Natural killer cell (primary cell): Measurements from ENCODE around the gene NOP58. TPM values are rescaled to one million over a fixed set of nuclear protein-coding genes. Genes with fewer than 3 reads are reported as not detected.
"Not testable (repeated sequence)": the region's sequence is repeated elsewhere in the genome, so short reads cannot be mapped to it uniquely, and the experiment has no call there.

ENCODE experiments used
- ATAC-seq, 3 donors: fragments of 150-1000 bp in 2 of 3; fragments of 200-7000 bp in 1 of 3; cut with Tn5 transposase; 1 replicate in 1 of 3; 2 replicates in 2 of 3; pipeline ENCODE4 v1.10.0; 2021; ENCODE audit warnings: mild to moderate bottlenecking in 2 of 3, moderate library complexity in 2 of 3
- DNase-seq, 2 donors: peaks; one replicate each; pipeline versions ENCODE4 v3.0.0 to v3.0.0-alpha.2; 2013 to 2021; ENCODE audit warnings: mixed read lengths in 1 of 2
- H3K27ac ChIP-seq: one replicate; pipeline ENCODE4 v1.5.1; 2013; ENCODE audit warnings: mild to moderate bottlenecking, low read length
- H3K27me3 ChIP-seq: one replicate; pipeline ENCODE4 v1.6.1; 2013; ENCODE audit warnings: low read length; ENCODE audit not compliant: control insufficient read depth, insufficient read depth
- H3K36me3 ChIP-seq: one replicate; pipeline ENCODE4 v1.6.1; 2013; ENCODE audit warnings: low read length; ENCODE audit not compliant: control insufficient read depth, insufficient read depth
- H3K4me1 ChIP-seq: one replicate; pipeline ENCODE4 v1.6.1; 2013; ENCODE audit warnings: low read length; ENCODE audit not compliant: control insufficient read depth, insufficient read depth
- H3K4me3 ChIP-seq: one replicate; pipeline ENCODE4 v1.5.1; 2013; ENCODE audit warnings: low read length
- H3K9me3 ChIP-seq: one replicate; pipeline ENCODE4 v1.6.1; 2013; ENCODE audit warnings: low read length; ENCODE audit not compliant: control insufficient read depth, insufficient read depth
- H3K27ac Mint-ChIP-seq, 2 donors: one replicate each; pipeline ENCODE4 v1.8.0; 2022; ENCODE audit warnings: mild to moderate bottlenecking in 2 of 2, mixed read lengths in 2 of 2, moderate library complexity in 1 of 2
- H3K27me3 Mint-ChIP-seq, 2 donors: one replicate each; pipeline ENCODE4 v1.8.0; 2022; ENCODE audit warnings: low read depth in 2 of 2, mixed read lengths in 2 of 2
- H3K36me3 Mint-ChIP-seq: one replicate; pipeline ENCODE4 v1.8.0; 2022; ENCODE audit warnings: mixed read lengths
- H3K4me1 Mint-ChIP-seq, 2 donors: one replicate each; pipeline ENCODE4 v1.8.0; 2022; ENCODE audit warnings: mixed read lengths in 2 of 2
- H3K4me3 Mint-ChIP-seq: one replicate; pipeline ENCODE4 v1.8.0; 2022; ENCODE audit warnings: mild to moderate bottlenecking, moderate library complexity, mixed read lengths
- H3K9me3 Mint-ChIP-seq, 2 donors: one replicate each; pipeline ENCODE4 v1.8.0; 2022; ENCODE audit warnings: mixed read lengths in 2 of 2
- WGBS: methylation state at CpG from one replicate; pipeline ENCODE4 v1.1.7; 2013; ENCODE audit warnings: missing lambda C conversion rate; ENCODE audit not compliant: insufficient coverage; 5-methylcytosine and 5-hydroxymethylcytosine counted together
- intact Hi-C: fragments of 100-400 bp; cut with micrococcal nuclease; formaldehyde crosslinking; loops from one replicate; pipeline ENCODE4 v1.14.2; 2022
- total RNA-seq, 4 donors: library from RNA; stranded (reverse); fragments of 120-200 nt in 1 of 4; gene quantifications; one replicate each; pipeline versions ENCODE4 v1.2.3 to v1.2.4, GENCODE V29; 2013 to 2022
- TF ChIP-seq, protein P1 (sequence below): fragments of 200-600 bp; IDR thresholded peaks from one replicate; pipeline ENCODE4 v1.8.0; 2022; ENCODE audit warnings: antibody characterized with exemption

The NOP58 gene
- total RNA-seq, 3 donors from 2014 or later (not counting 1 experiment from before 2014, with no cell fraction given): 122 to 155 (median 124) TPM

- Mint-ChIP-seq H3K36me3 (no peaks in the 10 kb centered on the region), H3K4me1 (no peaks in the 10 kb centered on the region), H3K27me3 (no peaks in the 10 kb centered on the region), H3K27ac (no peak overlapping the region), H3K4me3 (no peak overlapping the region), H3K9me3 (no peaks in the 10 kb centered on the region)
- Histone ChIP-seq H3K4me1 (peaks cover 8% of the 10 kb centered on the region), H3K36me3 (no peaks in the 10 kb centered on the region), H3K27me3 (no peaks in the 10 kb centered on the region), H3K9me3 (no peaks in the 10 kb centered on the region), H3K4me3 (no peak overlapping the region), H3K27ac (no peak overlapping the region)
- WGBS: 83% methylated on average over 3 of the region's 4 CpGs
- no peak for DNase-seq
- ATAC-seq: no peak
- TF ChIP-seq, protein P1, sequence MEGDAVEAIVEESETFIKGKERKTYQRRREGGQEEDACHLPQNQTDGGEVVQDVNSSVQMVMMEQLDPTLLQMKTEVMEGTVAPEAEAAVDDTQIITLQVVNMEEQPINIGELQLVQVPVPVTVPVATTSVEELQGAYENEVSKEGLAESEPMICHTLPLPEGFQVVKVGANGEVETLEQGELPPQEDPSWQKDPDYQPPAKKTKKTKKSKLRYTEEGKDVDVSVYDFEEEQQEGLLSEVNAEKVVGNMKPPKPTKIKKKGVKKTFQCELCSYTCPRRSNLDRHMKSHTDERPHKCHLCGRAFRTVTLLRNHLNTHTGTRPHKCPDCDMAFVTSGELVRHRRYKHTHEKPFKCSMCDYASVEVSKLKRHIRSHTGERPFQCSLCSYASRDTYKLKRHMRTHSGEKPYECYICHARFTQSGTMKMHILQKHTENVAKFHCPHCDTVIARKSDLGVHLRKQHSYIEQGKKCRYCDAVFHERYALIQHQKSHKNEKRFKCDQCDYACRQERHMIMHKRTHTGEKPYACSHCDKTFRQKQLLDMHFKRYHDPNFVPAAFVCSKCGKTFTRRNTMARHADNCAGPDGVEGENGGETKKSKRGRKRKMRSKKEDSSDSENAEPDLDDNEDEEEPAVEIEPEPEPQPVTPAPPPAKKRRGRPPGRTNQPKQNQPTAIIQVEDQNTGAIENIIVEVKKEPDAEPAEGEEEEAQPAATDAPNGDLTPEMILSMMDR: no peak
- intact Hi-C loops: loop anchor here (10.0 kb wide), 2 partner anchors 113 to 373 kb away; partner anchors contain the start of genes BMPR2 and FAM117B
Measured at GRCh38 chr2:202261531-202261930, 4.0 kb upstream of the NOP58 start.

GRCh38 chr2:202267495-202267894, 1.9 kb downstream of the NOP58 start:
- intact Hi-C loops: loop anchor here (10.0 kb wide), 2 partner anchors 107 to 367 kb away; partner anchors contain the start of genes BMPR2 and FAM117B
- Histone ChIP-seq H3K36me3 (no peaks in the 10 kb centered on the region), H3K9me3 (no peaks in the 10 kb centered on the region), H3K4me1 (peaks cover 29% of the 10 kb centered on the region), H3K4me3 (peak overlapping the region; percentile 80), H3K27me3 (no peaks in the 10 kb centered on the region), H3K27ac (peak overlapping the region; percentile 99)
- H3K9me3 Mint-ChIP-seq: no peaks in the 10 kb centered on the region
- H3K27me3 Mint-ChIP-seq: no peaks in the 10 kb centered on the region
- H3K4me3 Mint-ChIP-seq: no peak overlapping the region
- H3K4me1 Mint-ChIP-seq: peaks cover 7 to 16% of the 10 kb centered on the region in 2 donors
- TF ChIP-seq, protein P1: no peak
- H3K27ac Mint-ChIP-seq: no peak overlapping the region
- no peak for ATAC-seq
- DNase-seq: peak in 1 of 2 donors; percentile 48
- H3K36me3 Mint-ChIP-seq: no peaks in the 10 kb centered on the region
- 16% methylated on average over 9 of the region's 9 CpGs for WGBS

DNA sequence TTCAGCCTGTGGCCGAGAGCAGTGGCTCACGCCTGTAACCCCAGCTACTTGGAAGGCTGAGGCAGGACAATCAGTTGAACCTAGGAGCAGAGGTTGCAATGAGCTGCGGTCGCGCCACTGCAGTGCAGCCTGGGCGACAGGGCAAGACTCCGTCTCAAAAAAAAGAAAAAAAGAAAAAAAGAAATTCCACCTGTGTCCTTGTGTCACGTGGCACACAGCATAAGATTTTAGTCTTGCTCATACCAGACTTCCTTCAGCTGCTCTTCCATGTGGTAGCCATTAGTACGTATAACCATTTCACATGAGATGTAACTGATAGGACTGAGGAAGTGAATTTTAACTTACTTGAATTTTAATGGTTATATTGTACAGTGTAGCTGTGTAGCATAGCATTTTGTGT, 4.0 kb downstream of the NOP58 start:
- no peaks in the 10 kb centered on the region for H3K27me3 ChIP-seq
- ATAC-seq (no peak), DNase-seq (peak in 1 of 2 donors; percentile 60)
- H3K27ac ChIP-seq: no peak overlapping the region
- TF ChIP-seq, protein P1: no peak
- Mint-ChIP-seq H3K27ac (peak overlapping the region in 1 of 2 donors; percentile 8), H3K4me1 (peaks cover 7 to 16% of the 10 kb centered on the region in 2 donors), H3K36me3 (no peaks in the 10 kb centered on the region), H3K4me3 (no peak overlapping the region), H3K9me3 (no peaks in the 10 kb centered on the region), H3K27me3 (no peaks in the 10 kb centered on the region)
- 48% methylated on average over 8 of the region's 9 CpGs for WGBS
- H3K9me3 ChIP-seq: no peaks in the 10 kb centered on the region
- H3K36me3 ChIP-seq: no peaks in the 10 kb centered on the region
- H3K4me3 ChIP-seq: no peak overlapping the region
- H3K4me1 ChIP-seq: peaks cover 27% of the 10 kb centered on the region
- intact Hi-C loops: loop anchor here (10.0 kb wide), 2 partner anchors 105 to 365 kb away; partner anchors contain the start of genes BMPR2 and FAM117B

DNA sequence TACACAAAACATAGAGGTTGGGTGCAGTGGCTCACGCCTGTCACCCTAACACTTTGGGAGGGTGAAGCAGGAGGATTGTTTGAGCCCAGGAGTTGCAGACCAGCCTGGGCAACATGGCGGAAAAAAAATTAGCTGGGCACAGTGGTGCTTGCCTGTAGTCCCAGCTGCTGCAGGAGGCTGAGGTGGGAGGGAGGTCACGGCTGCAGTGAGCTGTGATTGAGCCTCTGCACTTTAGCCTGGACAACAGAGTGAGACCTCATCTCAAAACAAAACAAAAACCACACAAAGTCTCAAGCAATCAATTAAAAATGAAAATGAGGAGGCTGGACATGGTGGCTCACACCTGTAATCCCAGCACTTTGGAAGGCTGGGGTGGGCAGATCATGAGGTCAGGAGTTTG, 4.9 kb downstream of the NOP58 start:
- TF ChIP-seq, protein P1: no peak
- Mint-ChIP-seq H3K27ac (peak overlapping the region in 1 of 2 donors; percentile 61), H3K4me1 (peaks cover 7 to 16% of the 10 kb centered on the region in 2 donors), H3K36me3 (no peaks in the 10 kb centered on the region), H3K27me3 (no peaks in the 10 kb centered on the region), H3K9me3 (no peaks in the 10 kb centered on the region), H3K4me3 (no peak overlapping the region)
- Histone ChIP-seq H3K36me3 (peaks cover 4% of the 10 kb centered on the region), H3K27ac (no peak overlapping the region), H3K4me1 (peaks cover 24% of the 10 kb centered on the region), H3K4me3 (no peak overlapping the region), H3K27me3 (no peaks in the 10 kb centered on the region), H3K9me3 (no peaks in the 10 kb centered on the region)
- ATAC-seq: no peak
- DNase-seq: peak in 1 of 2 donors; percentile 19
- intact Hi-C loops: no loop called here
- 52% methylated on average over 2 of the region's 3 CpGs for WGBS

- DNase-seq, ATAC-seq, H3K4me1 ChIP-seq, H3K9me3 ChIP-seq, H3K9me3 Mint-ChIP-seq, intact Hi-C loops, H3K4me3 Mint-ChIP-seq, H3K27me3 ChIP-seq, H3K4me3 ChIP-seq, H3K27ac Mint-ChIP-seq, H3K27me3 Mint-ChIP-seq, H3K27ac ChIP-seq: not testable (repeated sequence)
- peaks cover 11% of the 10 kb centered on the region for H3K36me3 Mint-ChIP-seq
- peaks cover 9 to 10% of the 10 kb centered on the region in 2 donors for H3K4me1 Mint-ChIP-seq
- WGBS: 92% methylated on average over 11 of the region's 11 CpGs
- peaks cover 37% of the 10 kb centered on the region for H3K36me3 ChIP-seq
Measured at GRCh38 chr2:202276078-202276720, 10.6 kb downstream of the NOP58 start.
